Colonic mucosa (tissue), 4 donors: ENCODE results near the gene ADAP1. TPM values are rescaled to one million over a fixed set of nuclear protein-coding genes. Genes with fewer than 3 reads are reported as not detected.

Experiments used
- DNase-seq: peaks from one replicate; pipeline ENCODE4 v3.0.0-alpha.2; 2020
- H3K27ac ChIP-seq: fragments of 200-600 bp; one replicate; pipeline ENCODE4 v1.8.0; 2021
- H3K27me3 ChIP-seq: fragments of 200-600 bp; one replicate; pipeline ENCODE4 v1.8.0; 2021
- H3K36me3 ChIP-seq: fragments of 200-600 bp; one replicate; pipeline ENCODE4 v1.8.0; 2021
- H3K4me1 ChIP-seq: fragments of 200-600 bp; one replicate; pipeline ENCODE4 v1.8.0; 2021; ENCODE audit warnings: mild to moderate bottlenecking
- H3K4me3 ChIP-seq: fragments of 200-600 bp; one replicate; pipeline ENCODE4 v1.8.0; 2021
- H3K9ac ChIP-seq, 2 donors: one replicate each; pipeline ENCODE4 v1.7.0; 2013; ENCODE audit warnings: control low read depth in 2 of 2, low read depth in 2 of 2, low read length in 2 of 2
- H3K9me3 ChIP-seq: fragments of 200-600 bp; one replicate; pipeline ENCODE4 v1.8.0; 2021
- CTCF ChIP-seq: fragments of 200-600 bp; IDR thresholded peaks from one replicate; pipeline ENCODE4 v1.8.0; 2022; ENCODE audit warnings: antibody characterized with exemption, mild to moderate bottlenecking
- intact Hi-C: fragments of 100-400 bp; cut with DNase I; formaldehyde crosslinking; loops from one replicate; pipeline ENCODE4 v1.14.1; 2022
- total RNA-seq, 2 donors: library from RNA; stranded (reverse); fragmentation: NEBNext Ultra II Directional in 1 of 2; extraction: Animal tissue kit (Norgen Biotek cat#: 25700) in 1 of 2; gene quantifications; one replicate each; pipeline ENCODE4 v1.2.1, GENCODE V29; 2021
- donor health status: healthy.
- donor health status: DM: no; HTN: no; CAD: no.
- donor health status: DM: no; HTN: no; CAD: no.

Gene ADAP1
- total RNA-seq, 2 donors from 2014 or later: 107 to 201 TPM

DNA sequence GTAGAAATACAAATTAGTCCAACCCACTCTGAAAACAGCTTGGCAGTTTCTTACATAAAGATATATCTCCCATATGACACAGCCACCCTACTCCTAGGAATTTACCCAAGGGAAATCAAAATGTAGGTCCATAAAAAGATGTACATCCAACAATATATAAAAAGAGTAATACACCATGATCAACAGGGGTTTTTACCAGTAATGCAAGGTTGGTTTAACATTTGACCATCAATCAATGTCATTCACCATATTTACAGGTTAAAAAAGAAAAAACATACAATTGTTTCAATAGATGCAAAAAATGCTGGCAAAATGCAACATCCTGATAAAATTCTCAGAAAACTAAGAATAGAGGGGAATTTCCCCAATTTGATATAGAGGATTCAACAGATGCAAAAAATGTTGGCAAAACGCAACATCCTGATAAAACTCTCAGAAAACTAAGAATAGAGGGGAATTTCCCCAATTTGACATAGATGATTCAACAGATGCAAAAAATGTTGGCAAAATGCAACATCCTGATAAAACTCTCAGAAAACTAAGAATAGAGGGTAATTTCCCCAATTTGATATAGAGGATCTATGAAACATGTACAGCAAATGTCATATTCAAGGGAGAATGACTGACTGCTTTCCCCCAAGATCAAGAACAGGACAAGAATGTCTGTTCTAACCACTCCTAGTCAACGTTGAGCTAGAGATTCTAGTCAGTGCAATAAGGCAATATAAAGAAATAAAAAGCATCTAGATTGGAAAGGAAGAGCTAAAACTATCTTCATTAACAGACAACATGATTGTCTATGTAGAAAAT is 13.7 kb downstream of the ADAP1 start:
- H3K27me3 ChIP-seq: no peaks in the 10 kb centered on the region
- DNase-seq: no peak
- TF ChIP-seq CTCF: no peak
- H3K9ac ChIP-seq: no peak overlapping the region
- no peaks in the 10 kb centered on the region for H3K4me1 ChIP-seq
- H3K27ac ChIP-seq: no peak overlapping the region
- intact Hi-C loops: no loop called here
- H3K9me3 ChIP-seq: no peaks in the 10 kb centered on the region
- no peak overlapping the region for H3K4me3 ChIP-seq
- H3K36me3 ChIP-seq: no peaks in the 10 kb centered on the region

GRCh38 chr7:939843-940242 is 14.6 kb downstream of the ADAP1 start:
- no peaks in the 10 kb centered on the region for H3K4me1 ChIP-seq
- no peaks in the 10 kb centered on the region for H3K36me3 ChIP-seq
- H3K4me3 ChIP-seq: no peak overlapping the region
- H3K27ac ChIP-seq: no peak overlapping the region
- no peaks in the 10 kb centered on the region for H3K27me3 ChIP-seq
- TF ChIP-seq CTCF: no peak
- no peak for DNase-seq
- intact Hi-C loops: no loop called here
- H3K9me3 ChIP-seq: no peaks in the 10 kb centered on the region
- no peak overlapping the region for H3K9ac ChIP-seq

DNA sequence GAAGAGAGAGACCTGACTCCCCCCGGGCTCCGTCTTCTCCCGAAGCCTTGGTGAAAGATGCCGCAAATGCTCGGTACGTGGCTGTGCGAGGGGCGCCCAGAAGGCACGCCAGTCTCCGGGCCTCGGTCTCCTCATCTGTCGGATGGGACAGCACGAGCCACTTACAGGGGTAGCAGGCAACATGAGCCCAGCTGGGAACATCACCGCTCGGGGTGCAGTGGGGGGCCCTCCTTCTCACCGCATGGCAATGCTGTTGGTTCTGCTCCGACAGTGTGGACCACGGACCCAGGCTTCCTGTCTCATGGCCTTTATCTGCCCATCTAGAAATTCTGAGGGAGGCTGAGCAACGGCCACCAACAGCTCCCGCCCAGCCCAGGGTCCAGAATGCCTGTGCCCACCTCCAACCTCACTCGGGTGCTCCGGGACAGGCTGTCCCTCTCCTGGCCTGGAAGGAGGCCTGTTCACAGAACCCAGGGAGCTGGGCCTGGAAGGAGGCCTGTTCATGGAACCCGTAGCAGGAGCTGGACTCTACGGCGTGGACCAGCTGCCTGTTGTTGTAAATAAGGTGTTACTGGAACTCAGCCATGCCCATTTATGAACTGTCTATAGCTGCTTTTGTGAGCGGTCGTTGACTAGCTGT is 15.8 kb downstream of the ADAP1 start:
- H3K9me3 ChIP-seq: no peaks in the 10 kb centered on the region
- no peaks in the 10 kb centered on the region for H3K27me3 ChIP-seq
- intact Hi-C loops: no loop called here
- TF ChIP-seq CTCF: no peak
- H3K9ac ChIP-seq: no peak overlapping the region
- H3K36me3 ChIP-seq: no peaks in the 10 kb centered on the region
- no peaks in the 10 kb centered on the region for H3K4me1 ChIP-seq
- no peak overlapping the region for H3K27ac ChIP-seq
- DNase-seq: no peak
- H3K4me3 ChIP-seq: no peak overlapping the region

DNA sequence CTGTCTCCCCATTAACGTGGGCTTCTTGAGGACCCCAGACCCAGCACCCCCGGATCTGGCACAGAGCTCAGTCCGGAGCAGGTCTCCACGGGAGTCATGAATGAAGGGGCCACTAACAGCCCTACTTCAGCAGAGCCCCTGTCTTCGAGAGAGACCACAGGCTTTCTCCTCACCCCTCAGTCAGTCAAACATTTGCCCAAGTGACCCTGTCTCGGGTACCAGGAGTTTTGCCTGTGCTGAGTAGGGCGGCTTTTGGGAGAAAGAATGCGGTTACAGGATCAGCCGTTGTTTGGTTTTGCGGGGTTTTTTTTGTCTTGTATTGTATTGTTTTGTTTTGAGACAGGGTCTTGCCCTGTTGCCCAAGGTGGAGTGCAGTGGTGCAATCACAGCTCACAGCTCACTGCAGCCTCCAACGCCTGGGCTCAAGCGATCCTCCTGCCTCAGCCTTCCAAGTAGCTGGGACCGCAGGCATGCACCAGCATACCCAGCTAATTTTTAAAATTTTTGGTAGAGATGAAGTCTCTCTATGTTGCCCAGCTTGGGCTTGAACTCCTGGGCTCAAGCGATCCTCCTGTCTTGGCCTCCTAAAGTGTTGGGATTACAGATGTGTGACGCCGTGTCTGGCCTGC is 16.5 kb downstream of the ADAP1 start:
- Histone ChIP-seq H3K27ac (no peak overlapping the region), H3K4me3 (no peak overlapping the region), H3K9ac (no peak overlapping the region), H3K27me3 (no peaks in the 10 kb centered on the region), H3K9me3 (no peaks in the 10 kb centered on the region), H3K36me3 (no peaks in the 10 kb centered on the region), H3K4me1 (no peaks in the 10 kb centered on the region)
- no peak for TF ChIP-seq CTCF
- no peak for DNase-seq
- intact Hi-C loops: no loop called here

GRCh38 chr7:936386-937054 is 18.0 kb downstream of the ADAP1 start:
- intact Hi-C loops: no loop called here
- Histone ChIP-seq H3K27me3 (no peaks in the 10 kb centered on the region), H3K27ac (no peak overlapping the region), H3K4me1 (no peaks in the 10 kb centered on the region), H3K4me3 (no peak overlapping the region), H3K36me3 (no peaks in the 10 kb centered on the region), H3K9me3 (no peaks in the 10 kb centered on the region), H3K9ac (no peak overlapping the region)
- no peak for DNase-seq
- no peak for TF ChIP-seq CTCF
